Measurements from ENCODE around the gene FRMD4B.

DNA sequence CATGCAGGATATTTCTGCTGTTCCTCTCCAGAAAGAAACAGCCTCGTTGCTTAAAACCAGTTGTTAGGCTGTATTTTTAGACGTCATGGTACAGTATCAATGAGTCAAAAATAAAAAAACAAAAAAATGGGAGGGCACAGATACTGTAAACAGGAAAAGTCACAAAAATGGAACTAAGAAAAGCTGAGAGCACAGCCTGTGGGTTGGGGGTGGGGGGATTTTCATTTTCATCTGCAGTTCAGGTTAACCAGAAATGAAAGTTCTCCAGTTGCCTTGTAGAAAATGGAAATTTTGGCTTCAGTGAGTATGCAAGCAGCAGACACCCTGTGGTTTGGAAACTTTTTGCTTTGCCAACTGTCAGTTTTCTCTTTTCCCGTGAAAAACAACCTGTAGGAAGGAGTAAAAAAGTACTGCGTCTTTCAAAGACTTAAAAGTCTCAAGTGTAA is 59.0 kb downstream of the FRMD4B start:
- TF ChIP-seq, protein P1, sequence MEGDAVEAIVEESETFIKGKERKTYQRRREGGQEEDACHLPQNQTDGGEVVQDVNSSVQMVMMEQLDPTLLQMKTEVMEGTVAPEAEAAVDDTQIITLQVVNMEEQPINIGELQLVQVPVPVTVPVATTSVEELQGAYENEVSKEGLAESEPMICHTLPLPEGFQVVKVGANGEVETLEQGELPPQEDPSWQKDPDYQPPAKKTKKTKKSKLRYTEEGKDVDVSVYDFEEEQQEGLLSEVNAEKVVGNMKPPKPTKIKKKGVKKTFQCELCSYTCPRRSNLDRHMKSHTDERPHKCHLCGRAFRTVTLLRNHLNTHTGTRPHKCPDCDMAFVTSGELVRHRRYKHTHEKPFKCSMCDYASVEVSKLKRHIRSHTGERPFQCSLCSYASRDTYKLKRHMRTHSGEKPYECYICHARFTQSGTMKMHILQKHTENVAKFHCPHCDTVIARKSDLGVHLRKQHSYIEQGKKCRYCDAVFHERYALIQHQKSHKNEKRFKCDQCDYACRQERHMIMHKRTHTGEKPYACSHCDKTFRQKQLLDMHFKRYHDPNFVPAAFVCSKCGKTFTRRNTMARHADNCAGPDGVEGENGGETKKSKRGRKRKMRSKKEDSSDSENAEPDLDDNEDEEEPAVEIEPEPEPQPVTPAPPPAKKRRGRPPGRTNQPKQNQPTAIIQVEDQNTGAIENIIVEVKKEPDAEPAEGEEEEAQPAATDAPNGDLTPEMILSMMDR (IDR thresholded peaks at IDR 0.05) = no peak
- no peak for TF ChIP-seq POLR2A (IDR thresholded peaks at IDR 0.05)

Data from adrenal gland (tissue), 5 donors.